ENCODE data around the gene MYRF.

MYRF gene

DNA sequence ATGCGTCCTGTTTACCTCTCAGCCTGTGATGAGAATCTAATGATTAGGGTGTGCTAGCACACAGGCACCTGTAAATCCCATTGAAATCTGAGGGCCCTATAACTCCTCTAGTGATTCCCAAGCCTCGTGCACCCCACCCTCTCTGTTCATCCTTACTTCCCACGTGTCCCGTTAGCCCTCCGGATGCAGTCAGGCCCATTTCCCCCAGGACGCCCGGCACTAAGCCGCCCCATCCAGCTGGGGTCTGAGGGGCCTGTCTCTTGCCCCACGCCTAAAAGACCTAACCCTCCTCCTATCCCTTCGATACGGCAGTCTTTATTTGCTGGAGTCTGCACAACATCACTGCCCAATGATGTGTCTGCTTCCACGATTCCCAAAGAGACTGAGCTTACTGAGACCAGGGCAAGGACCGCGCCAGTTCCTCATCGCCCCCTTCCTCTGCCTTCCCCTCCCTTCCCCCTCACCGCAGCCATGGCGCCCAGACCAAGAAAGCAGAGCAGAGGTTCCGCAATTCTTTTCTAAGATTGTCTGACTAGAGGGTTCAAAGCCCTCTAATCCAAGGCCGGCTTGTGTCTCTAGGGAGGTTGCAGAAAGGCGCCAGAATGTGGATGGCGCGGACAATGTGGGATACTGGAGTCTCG lies 74.6 kb downstream of the MYRF start:
- DNase-seq (ENCODE audit: extremely low read depth, low read depth): no peak
- TF ChIP-seq, protein P1, sequence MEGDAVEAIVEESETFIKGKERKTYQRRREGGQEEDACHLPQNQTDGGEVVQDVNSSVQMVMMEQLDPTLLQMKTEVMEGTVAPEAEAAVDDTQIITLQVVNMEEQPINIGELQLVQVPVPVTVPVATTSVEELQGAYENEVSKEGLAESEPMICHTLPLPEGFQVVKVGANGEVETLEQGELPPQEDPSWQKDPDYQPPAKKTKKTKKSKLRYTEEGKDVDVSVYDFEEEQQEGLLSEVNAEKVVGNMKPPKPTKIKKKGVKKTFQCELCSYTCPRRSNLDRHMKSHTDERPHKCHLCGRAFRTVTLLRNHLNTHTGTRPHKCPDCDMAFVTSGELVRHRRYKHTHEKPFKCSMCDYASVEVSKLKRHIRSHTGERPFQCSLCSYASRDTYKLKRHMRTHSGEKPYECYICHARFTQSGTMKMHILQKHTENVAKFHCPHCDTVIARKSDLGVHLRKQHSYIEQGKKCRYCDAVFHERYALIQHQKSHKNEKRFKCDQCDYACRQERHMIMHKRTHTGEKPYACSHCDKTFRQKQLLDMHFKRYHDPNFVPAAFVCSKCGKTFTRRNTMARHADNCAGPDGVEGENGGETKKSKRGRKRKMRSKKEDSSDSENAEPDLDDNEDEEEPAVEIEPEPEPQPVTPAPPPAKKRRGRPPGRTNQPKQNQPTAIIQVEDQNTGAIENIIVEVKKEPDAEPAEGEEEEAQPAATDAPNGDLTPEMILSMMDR (IDR thresholded peaks at IDR 0.05; ENCODE audit: low read depth, low read length, missing control alignments): no peak
- peak overlapping the region; percentile 66 for H3K4me3 ChIP-seq (replicated peaks; ENCODE audit: low read depth, low read length)

DNA sequence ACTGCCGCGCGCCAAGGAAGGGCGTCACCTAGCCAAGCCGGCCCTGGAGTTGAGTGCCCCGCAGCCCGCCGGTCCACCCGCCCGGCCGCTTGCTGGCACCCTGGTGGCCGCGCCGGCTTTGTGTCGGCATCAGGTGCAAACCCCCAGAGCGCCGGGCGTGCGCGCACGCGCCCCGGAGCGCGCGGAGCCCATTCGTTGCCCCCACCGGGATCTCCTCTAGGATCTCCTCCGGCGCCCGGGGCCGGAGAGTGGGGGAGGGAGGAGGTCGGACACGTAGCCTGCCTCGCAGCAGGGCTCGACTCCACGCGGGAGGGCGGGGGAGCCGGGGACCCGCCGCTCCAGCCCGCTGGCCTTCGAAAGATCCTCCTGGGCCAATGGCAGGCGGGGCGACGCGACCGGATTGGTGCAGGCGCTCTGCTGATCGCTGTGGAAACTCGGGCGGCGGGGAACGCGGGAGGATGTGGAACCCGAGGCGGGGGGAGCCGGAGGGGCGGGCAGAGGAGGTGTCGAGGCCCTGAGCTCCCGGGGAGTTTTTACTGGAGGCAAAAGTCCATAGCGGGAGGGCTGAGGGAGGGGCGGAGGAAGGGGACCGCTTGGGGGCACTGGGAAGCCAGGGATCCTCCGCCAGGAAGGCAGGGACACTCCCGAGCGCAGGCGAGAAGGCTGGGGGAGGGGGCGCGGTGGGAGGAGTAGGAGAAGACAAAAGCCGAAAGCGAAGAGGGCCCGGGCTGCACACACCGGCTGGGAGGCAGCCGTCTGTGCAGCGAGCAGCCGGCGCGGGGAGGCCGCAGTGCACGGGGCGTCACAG lies 75.3 kb downstream of the MYRF start, which contains the start of gene FADS2:
Gene FADS2 (plus strand): TSS at position 730 of the 808 bp plus-strand sequence. CDS start 91 bp downstream, outside the sequence.
- DNase-seq (ENCODE audit: extremely low read depth, low read depth): peak; percentile 82
- H3K4me3 ChIP-seq (replicated peaks; ENCODE audit: low read depth, low read length): peak within 1 kb of the TSS; percentile 66
- TF ChIP-seq, protein P1 (IDR thresholded peaks at IDR 0.05; ENCODE audit: low read depth, low read length, missing control alignments): no peak

DNA sequence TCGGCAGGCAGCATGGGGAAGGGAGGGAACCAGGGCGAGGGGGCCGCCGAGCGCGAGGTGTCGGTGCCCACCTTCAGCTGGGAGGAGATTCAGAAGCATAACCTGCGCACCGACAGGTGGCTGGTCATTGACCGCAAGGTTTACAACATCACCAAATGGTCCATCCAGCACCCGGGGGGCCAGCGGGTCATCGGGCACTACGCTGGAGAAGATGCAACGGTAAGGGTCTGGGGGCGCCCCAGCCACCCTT lies 75.9 kb downstream of the MYRF start:
- no peak for DNase-seq (ENCODE audit: extremely low read depth, low read depth)
- TF ChIP-seq, protein P1 (IDR thresholded peaks at IDR 0.05; ENCODE audit: low read depth, low read length, missing control alignments): no peak
- H3K4me3 ChIP-seq (replicated peaks; ENCODE audit: low read depth, low read length): peak overlapping the region; percentile 66

DNA sequence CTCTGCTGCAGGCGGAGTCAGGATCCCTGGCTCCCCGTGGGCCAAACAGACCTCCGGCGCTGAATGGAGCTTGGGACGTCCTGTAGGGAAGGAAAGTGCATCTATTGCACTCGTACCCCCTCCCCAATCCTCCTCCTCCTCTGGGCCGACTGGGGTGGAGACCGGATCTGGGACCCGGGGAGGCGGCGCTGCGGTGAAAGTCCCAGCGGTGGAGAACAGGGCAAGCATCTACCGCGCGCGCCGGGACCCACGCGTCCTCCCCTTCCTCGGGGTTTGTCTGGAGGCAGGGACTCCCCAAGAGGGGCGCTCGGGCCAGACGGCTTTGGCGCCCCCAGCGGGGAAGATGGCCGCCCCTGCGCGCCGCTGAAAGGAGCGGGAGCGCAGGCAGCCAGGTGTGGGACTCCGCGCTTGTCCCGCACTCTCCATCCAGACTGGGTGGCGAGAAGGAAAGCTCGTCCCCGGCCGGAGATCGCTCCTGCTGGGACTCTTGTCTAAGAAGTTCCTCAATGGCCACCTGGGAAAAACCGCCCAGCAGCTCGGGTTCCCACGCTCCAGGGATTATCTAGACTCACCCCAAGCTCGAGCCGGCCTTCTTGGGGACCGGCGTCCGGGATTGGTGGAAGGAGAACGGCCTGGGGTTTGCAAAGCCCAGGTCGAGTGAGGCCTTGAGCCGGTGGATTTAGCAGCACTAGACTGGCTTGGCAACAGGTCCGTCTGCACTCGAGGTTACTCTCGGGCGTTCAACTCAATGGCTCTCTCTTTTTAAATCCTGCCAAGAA lies 76.4 kb downstream of the MYRF start:
- TF ChIP-seq, protein P1 (IDR thresholded peaks at IDR 0.05; ENCODE audit: low read depth, low read length, missing control alignments): peak; percentile 62
- DNase-seq (ENCODE audit: extremely low read depth, low read depth): no peak
- peak overlapping the region; percentile 66 for H3K4me3 ChIP-seq (replicated peaks; ENCODE audit: low read depth, low read length)

DNA sequence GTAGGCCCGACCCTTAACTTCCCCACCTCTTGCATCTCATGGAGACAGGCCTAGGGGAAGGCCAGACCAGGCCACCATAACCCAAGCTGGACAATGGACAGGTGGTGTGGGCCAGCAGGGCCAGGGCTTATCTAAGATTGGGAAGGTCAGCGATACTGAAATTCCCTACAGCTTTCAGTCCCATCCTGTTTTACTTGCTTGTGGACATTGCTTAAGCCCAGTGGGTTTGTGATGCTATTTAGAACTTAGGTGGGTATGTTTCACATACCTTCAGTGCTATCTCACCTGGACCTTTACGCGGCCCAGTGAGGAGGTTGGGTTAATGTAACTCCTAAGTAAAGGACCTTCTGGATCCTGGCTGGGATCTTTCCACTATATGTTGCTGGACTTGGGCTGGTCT lies 77.4 kb downstream of the MYRF start:
- peak overlapping the region; percentile 66 for H3K4me3 ChIP-seq (replicated peaks; ENCODE audit: low read depth, low read length)
- TF ChIP-seq, protein P1 (IDR thresholded peaks at IDR 0.05; ENCODE audit: low read depth, low read length, missing control alignments): no peak
- DNase-seq (ENCODE audit: extremely low read depth, low read depth): no peak

DNA sequence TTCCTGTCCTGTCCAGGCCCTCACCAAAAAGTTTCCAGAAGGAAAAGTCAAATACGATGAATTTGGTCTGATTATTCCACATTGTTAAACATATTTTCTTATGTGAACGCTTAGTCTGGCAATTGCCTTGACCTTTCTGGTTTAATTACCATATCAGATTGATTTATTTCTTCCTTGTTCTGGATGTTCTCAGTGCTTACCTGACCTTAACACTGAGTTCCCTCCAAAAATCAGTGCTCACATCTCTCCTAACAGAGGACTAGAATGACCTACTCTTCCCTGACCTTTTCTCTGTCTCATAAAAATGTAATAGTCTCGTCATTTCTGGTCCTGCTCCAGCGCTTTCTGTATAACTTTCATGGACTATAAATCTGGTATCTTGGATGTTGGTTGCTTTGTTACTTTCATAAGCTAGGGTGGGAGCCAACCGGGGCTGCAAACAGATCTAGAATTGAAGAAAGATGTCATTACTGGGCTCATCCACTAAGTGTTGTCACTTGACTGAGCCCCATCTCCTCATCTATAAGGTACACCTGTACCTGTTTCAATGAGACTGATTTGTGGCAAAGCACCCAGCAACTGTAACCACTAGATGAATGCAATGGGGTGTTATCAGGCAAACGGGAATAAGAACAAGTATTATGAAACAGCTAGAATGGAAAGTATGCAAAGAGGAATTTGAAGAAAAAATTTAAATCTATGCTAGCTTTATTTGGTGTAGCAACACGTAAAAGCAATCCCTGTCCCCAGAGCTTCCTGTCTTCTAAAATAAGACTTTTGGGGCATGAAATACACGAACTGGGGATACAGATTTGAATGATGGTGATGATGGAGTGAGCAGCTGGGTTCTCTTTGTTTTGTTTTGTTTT lies 78.0 kb downstream of the MYRF start:
- peak overlapping the region; percentile 66 for H3K4me3 ChIP-seq (replicated peaks; ENCODE audit: low read depth, low read length)
- DNase-seq (ENCODE audit: extremely low read depth, low read depth): no peak
- TF ChIP-seq, protein P1 (IDR thresholded peaks at IDR 0.05; ENCODE audit: low read depth, low read length, missing control alignments): no peak
